ENCODE results near the gene NUP50. TPM values are rescaled to one million over a fixed set of nuclear protein-coding genes. Genes with fewer than 3 reads are reported as not detected.

The NUP50 gene
- total RNA-seq, 6 donors from 2014 or later: 57.9 to 115 (median 66.7) TPM

DNA sequence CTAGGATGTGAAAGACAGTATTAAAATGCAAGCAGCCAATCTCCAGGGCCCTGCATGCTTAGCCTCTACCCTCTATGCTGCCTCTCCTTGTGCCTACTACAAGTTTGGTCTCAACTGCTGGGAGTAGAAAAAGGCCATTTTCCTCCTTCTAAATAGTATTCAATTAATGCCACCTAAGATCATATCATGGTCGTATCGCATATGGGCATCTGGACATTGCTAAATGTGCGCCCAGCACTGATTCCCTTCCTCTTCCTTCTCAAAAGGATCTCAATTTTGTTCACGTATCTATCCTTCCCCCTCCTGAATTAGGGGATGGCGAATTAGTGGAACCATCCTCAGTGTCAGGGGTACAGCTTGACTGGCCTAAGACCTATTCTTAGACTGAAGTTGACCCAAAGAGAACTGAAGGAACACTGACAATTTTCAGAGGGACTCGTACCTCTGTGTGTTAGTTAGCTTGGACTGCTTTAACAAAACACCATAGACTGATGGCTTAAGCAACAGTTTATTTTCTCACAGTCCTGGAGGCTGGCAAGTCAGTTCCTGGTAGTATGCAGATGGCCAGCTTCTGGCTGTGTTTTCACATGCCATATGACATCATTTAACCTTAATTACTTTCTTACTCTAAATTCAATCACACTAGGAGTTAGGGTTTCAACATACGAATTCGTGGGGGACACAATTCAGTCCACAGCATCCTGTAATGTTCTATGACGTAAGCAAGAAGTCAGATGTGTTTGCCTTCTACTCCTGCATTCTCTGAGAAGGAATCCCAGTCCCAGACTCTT, 8.5 kb upstream of the NUP50 start:
- DNase-seq: no peak
- Histone ChIP-seq H3K9me3 (no peaks in the 10 kb centered on the region), H3K4me1 (peaks cover 21 to 28% (median 24%) of the 10 kb centered on the region in 4 donors), H3K27ac (no peak overlapping the region), H3K36me3 (peaks cover 0 to 23% (median 0%) of the 10 kb centered on the region in 4 donors), H3K27me3 (no peaks in the 10 kb centered on the region), H3K4me3 (no peak overlapping the region)
- 83% methylated on average over 9 of the region's 9 CpGs for WGBS, 2 donors
- TF ChIP-seq, protein P1, sequence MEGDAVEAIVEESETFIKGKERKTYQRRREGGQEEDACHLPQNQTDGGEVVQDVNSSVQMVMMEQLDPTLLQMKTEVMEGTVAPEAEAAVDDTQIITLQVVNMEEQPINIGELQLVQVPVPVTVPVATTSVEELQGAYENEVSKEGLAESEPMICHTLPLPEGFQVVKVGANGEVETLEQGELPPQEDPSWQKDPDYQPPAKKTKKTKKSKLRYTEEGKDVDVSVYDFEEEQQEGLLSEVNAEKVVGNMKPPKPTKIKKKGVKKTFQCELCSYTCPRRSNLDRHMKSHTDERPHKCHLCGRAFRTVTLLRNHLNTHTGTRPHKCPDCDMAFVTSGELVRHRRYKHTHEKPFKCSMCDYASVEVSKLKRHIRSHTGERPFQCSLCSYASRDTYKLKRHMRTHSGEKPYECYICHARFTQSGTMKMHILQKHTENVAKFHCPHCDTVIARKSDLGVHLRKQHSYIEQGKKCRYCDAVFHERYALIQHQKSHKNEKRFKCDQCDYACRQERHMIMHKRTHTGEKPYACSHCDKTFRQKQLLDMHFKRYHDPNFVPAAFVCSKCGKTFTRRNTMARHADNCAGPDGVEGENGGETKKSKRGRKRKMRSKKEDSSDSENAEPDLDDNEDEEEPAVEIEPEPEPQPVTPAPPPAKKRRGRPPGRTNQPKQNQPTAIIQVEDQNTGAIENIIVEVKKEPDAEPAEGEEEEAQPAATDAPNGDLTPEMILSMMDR (IDR thresholded peaks at IDR 0.05): no peak
- TF ChIP-seq EP300 (IDR thresholded peaks at IDR 0.05) (no peak), POLR2AphosphoS5 (IDR thresholded peaks at IDR 0.05) (no peak), POLR2A (IDR thresholded peaks at IDR 0.05) (no peak)
- no peak for ATAC-seq (ENCODE audit: low FRiP score in 2 of 2)

- no peak for TF ChIP-seq POLR2AphosphoS5 (IDR thresholded peaks at IDR 0.05)
These were observed 5.8 kb upstream of the NUP50 start for GRCh38 chr22:45157907-45158306.

GRCh38 chr22:45159652-45160462, 3.9 kb upstream of the NUP50 start:
- TF ChIP-seq POLR2AphosphoS5 (IDR thresholded peaks at IDR 0.05) (no peak), POLR2A (IDR thresholded peaks at IDR 0.05) (no peak)
- TF ChIP-seq, protein P1 (IDR thresholded peaks at IDR 0.05): peak in 4 of 6 experiments; percentile 18 to 49 (median 32)
- Histone ChIP-seq H3K36me3 (peaks cover 0 to 17% (median 0%) of the 10 kb centered on the region in 4 donors), H3K9me3 (no peaks in the 10 kb centered on the region), H3K4me3 (no peak overlapping the region), H3K27me3 (no peaks in the 10 kb centered on the region), H3K27ac (peak overlapping the region; percentile 73 to 88 (median 80)), H3K4me1 (peaks cover 31 to 57% (median 34%) of the 10 kb centered on the region in 4 donors)
- DNase-seq (no peak), ATAC-seq (ENCODE audit: low FRiP score in 2 of 2) (no peak)
- 26% methylated on average over 5 of the region's 5 CpGs for WGBS, 2 donors

More at GRCh38 chr22:45157907-45158306, 5.8 kb upstream of the NUP50 start:
- Histone ChIP-seq H3K27ac (peak overlapping the region in 3 of 4 donors; percentile 80 to 88 (median 81)), H3K36me3 (peaks cover 0 to 17% (median 0%) of the 10 kb centered on the region in 4 donors), H3K4me3 (no peak overlapping the region), H3K27me3 (no peaks in the 10 kb centered on the region), H3K4me1 (peaks cover 30 to 50% (median 32%) of the 10 kb centered on the region in 4 donors), H3K9me3 (no peaks in the 10 kb centered on the region)
- DNase-seq: no peak
- 77 to 78% methylated on average over 3 of the region's 3 CpGs for WGBS, 2 donors
- ATAC-seq (ENCODE audit: low FRiP score in 2 of 2): no peak

DNA sequence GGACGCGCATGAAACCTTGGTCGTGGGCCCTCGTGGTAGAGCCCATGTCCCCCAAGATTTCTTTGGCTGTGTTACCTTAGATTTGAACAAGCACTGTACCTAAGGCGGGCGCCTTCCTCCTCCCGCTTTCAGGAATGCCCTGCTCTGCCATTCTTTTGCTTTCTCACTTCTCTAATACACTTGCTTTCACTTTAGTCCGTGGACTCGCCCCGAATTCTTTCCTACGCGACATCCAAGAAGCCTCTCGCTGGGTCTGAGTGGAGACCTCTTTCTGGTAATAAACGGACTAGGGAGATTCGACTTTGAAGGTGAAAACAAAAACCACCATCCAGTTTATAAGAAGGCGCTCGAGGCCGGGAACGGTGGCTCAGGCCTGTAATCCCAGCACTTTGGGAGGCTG, 1.2 kb upstream of the NUP50 start:
- peaks cover 56 to 82% (median 58%) of the 10 kb centered on the region in 4 donors for H3K4me1 ChIP-seq
- peak overlapping the region in 3 of 4 donors; percentile 95 to 98 (median 97) for H3K4me3 ChIP-seq
- peaks cover 0 to 16% (median 0%) of the 10 kb centered on the region in 4 donors for H3K36me3 ChIP-seq
- no peak for ATAC-seq (ENCODE audit: low FRiP score in 2 of 2)
- WGBS, 2 donors: 83 to 88% methylated on average over 15 to 18 of the region's 19 CpGs
- H3K27me3 ChIP-seq: no peaks in the 10 kb centered on the region
- H3K9me3 ChIP-seq: no peaks in the 10 kb centered on the region
- no peak for TF ChIP-seq POLR2A (IDR thresholded peaks at IDR 0.05)
- TF ChIP-seq, protein P1 (IDR thresholded peaks at IDR 0.05): no peak
- DNase-seq: no peak
- H3K27ac ChIP-seq: peak overlapping the region in 2 of 4 donors; percentile 96 to 98

DNA sequence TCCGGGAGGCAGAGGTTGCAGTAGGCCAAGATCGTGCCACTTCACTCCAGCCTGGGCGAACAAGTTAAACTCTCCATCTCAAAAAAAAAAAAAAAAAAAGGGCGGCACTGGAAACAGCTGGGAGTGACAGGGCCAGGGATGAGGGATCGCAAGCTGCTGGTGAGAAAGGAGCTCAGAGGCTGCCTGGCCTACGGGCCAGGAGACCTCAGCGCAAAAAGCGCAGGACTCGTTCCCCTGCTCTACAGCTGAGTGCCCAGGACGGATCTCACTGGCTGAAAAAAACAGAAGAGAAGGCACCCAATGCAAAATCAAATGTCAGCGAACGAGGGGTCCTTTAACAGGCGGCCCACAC, 650 bp upstream of the NUP50 start:
- H3K36me3 ChIP-seq: peaks cover 0 to 17% (median 0%) of the 10 kb centered on the region in 4 donors
- ATAC-seq (ENCODE audit: low FRiP score in 2 of 2): peak; percentile 60 to 73
- TF ChIP-seq EP300 (IDR thresholded peaks at IDR 0.05) (no peak), POLR2AphosphoS5 (IDR thresholded peaks at IDR 0.05) (no peak), POLR2A (IDR thresholded peaks at IDR 0.05) (no peak)
- TF ChIP-seq, protein P1 (IDR thresholded peaks at IDR 0.05): no peak
- peak overlapping the region; percentile 71 to 98 (median 96) for H3K4me3 ChIP-seq
- no peaks in the 10 kb centered on the region for H3K9me3 ChIP-seq
- H3K27ac ChIP-seq: peak overlapping the region; percentile 91 to 98 (median 95)
- WGBS, 2 donors: 6% methylated on average over 12 to 13 of the region's 13 CpGs
- H3K27me3 ChIP-seq: no peaks in the 10 kb centered on the region
- H3K4me1 ChIP-seq: peaks cover 53 to 78% (median 56%) of the 10 kb centered on the region in 4 donors
- peak in 1 of 2 donors; percentile 26 for DNase-seq
